NT2/D1 (cell line): ENCODE data around the gene POLR1B.
"Not testable (repeated sequence)": the region's sequence is repeated elsewhere in the genome, so short reads cannot be mapped to it uniquely, and the experiment has no call there.

ENCODE experiments used
- DNase-seq: peaks from one replicate; pipeline ENCODE4 v3.0.0-alpha.2; 2011; ENCODE audit warnings: low read depth, low spot score
- H3K27me3 ChIP-seq: 2 replicates; pipeline ENCODE4 v1.6.0; 2011; ENCODE audit warnings: mild to moderate bottlenecking; ENCODE audit not compliant: insufficient read length, insufficient read depth
- H3K36me3 ChIP-seq: 2 replicates; pipeline ENCODE4 v1.6.1; 2011; ENCODE audit warnings: mild to moderate bottlenecking, low read length, mixed read lengths; ENCODE audit not compliant: insufficient read depth, insufficient read length
- H3K4me1 ChIP-seq: 2 replicates; pipeline ENCODE4 v1.5.1; 2011; ENCODE audit not compliant: insufficient read depth, insufficient read length
- H3K4me3 ChIP-seq: 2 replicates; pipeline ENCODE4 v1.5.1; 2011; ENCODE audit warnings: low read depth; ENCODE audit not compliant: insufficient read length
- H3K9ac ChIP-seq: 2 replicates; pipeline ENCODE4 v1.6.0; 2011; ENCODE audit warnings: low read depth; ENCODE audit not compliant: insufficient read length
- H3K9me3 ChIP-seq: 2 replicates; pipeline ENCODE4 v1.5.1; 2011; ENCODE audit warnings: mild to moderate bottlenecking, low read length; ENCODE audit not compliant: insufficient read depth
- SUZ12 ChIP-seq: IDR thresholded peaks from 2 replicates; pipeline ENCODE4 v1.6.1; 2011; ENCODE audit not compliant: insufficient read length, insufficient read depth; ENCODE audit errors: extremely low read depth
- YY1 ChIP-seq: IDR thresholded peaks from 2 replicates; pipeline ENCODE4 v1.6.1; 2011; ENCODE audit not compliant: insufficient read length, insufficient read depth
- ZNF274 ChIP-seq: IDR thresholded peaks from 2 replicates; pipeline ENCODE4 v1.6.1; 2011; ENCODE audit warnings: mild to moderate bottlenecking, low read depth, low read length

POLR1B gene

GRCh38 chr2:112606547-112606946 lies 64.3 kb downstream of the POLR1B start:
- no peak for DNase-seq
- Histone ChIP-seq H3K4me3 (no peak overlapping the region), H3K27me3 (no peaks in the 10 kb centered on the region), H3K9me3 (no peaks in the 10 kb centered on the region), H3K4me1 (peaks cover 2% of the 10 kb centered on the region), H3K9ac (no peak overlapping the region), H3K36me3 (no peaks in the 10 kb centered on the region)
- TF ChIP-seq ZNF274 (no peak), SUZ12 (no peak), YY1 (no peak)

- no peak for DNase-seq
- Histone ChIP-seq H3K4me3 (no peak overlapping the region), H3K9me3 (no peaks in the 10 kb centered on the region), H3K36me3 (no peaks in the 10 kb centered on the region), H3K9ac (no peak overlapping the region), H3K4me1 (peaks cover 2% of the 10 kb centered on the region), H3K27me3 (no peaks in the 10 kb centered on the region)
- no peak for TF ChIP-seq SUZ12
Observed at GRCh38 chr2:112607680-112608438, 65.6 kb downstream of the POLR1B start.

GRCh38 chr2:112609320-112609719 lies 67.1 kb downstream of the POLR1B start:
- not testable (repeated sequence) for H3K27me3 ChIP-seq, H3K36me3 ChIP-seq, H3K4me1 ChIP-seq, H3K9me3 ChIP-seq, H3K4me3 ChIP-seq, DNase-seq, H3K9ac ChIP-seq

GRCh38 chr2:112612283-112612682 lies 70.0 kb downstream of the POLR1B start:
- H3K36me3 ChIP-seq, H3K9ac ChIP-seq, H3K9me3 ChIP-seq, H3K4me3 ChIP-seq, H3K27me3 ChIP-seq, H3K4me1 ChIP-seq, DNase-seq: not testable (repeated sequence)

- TF ChIP-seq SUZ12 (no peak), ZNF274 (no peak), YY1 (no peak)
- H3K4me3 ChIP-seq: peak overlapping the region; percentile 10
- H3K9ac ChIP-seq: peak overlapping the region; percentile 28
- no peaks in the 10 kb centered on the region for H3K27me3 ChIP-seq
- H3K9me3 ChIP-seq: no peaks in the 10 kb centered on the region
- H3K36me3 ChIP-seq: no peaks in the 10 kb centered on the region
- peaks cover 4% of the 10 kb centered on the region for H3K4me1 ChIP-seq
- peak; percentile 11 for DNase-seq
Observed at GRCh38 chr2:112614201-112614840, 72.1 kb downstream of the POLR1B start.

GRCh38 chr2:112615051-112615450 lies 72.8 kb downstream of the POLR1B start:
- TF ChIP-seq ZNF274: no peak
- no peak for TF ChIP-seq SUZ12
- no peak for TF ChIP-seq YY1
- no peaks in the 10 kb centered on the region for H3K36me3 ChIP-seq
- peak overlapping the region; percentile 8 for H3K9ac ChIP-seq
- no peak overlapping the region for H3K4me3 ChIP-seq
- peaks cover 4% of the 10 kb centered on the region for H3K4me1 ChIP-seq
- H3K9me3 ChIP-seq: no peaks in the 10 kb centered on the region
- no peak for DNase-seq
- H3K27me3 ChIP-seq: no peaks in the 10 kb centered on the region

GRCh38 chr2:112615798-112616197 lies 73.5 kb downstream of the POLR1B start:
- not testable (repeated sequence) for H3K36me3 ChIP-seq, H3K27me3 ChIP-seq, H3K9me3 ChIP-seq, H3K9ac ChIP-seq, DNase-seq, H3K4me1 ChIP-seq, H3K4me3 ChIP-seq

- no peaks in the 10 kb centered on the region for H3K27me3 ChIP-seq
- no peaks in the 10 kb centered on the region for H3K36me3 ChIP-seq
- DNase-seq: no peak
- no peaks in the 10 kb centered on the region for H3K9me3 ChIP-seq
- peaks cover 4% of the 10 kb centered on the region for H3K4me1 ChIP-seq
- no peak overlapping the region for H3K4me3 ChIP-seq
- no peak overlapping the region for H3K9ac ChIP-seq
- TF ChIP-seq YY1: no peak
- no peak for TF ChIP-seq SUZ12
- TF ChIP-seq ZNF274: no peak
Observed at GRCh38 chr2:112618383-112618782, 76.1 kb downstream of the POLR1B start.
